ENCODE data around the gene DAPL1.

DNA sequence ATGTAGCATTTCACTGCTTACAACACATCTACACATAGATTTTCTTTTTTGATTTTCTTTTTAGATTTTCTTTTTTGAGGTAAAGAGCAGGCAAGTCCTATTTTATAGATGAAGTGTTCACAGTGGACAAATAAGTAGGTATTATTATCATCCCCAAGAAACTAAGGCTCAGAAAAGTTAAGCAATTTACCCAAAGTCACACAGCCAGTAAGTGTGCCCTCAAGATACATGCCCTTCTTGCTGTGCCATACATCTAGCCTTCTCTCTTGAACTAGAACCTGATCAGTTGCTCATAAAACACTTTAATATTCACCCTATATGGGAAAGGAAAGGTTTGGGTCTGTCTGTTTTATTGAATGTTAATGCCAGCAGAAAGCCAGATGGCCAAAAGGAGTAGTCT lies 50.3 kb downstream of the DAPL1 start:
- TF ChIP-seq EZH2 (IDR thresholded peaks at IDR 0.05; ENCODE audit: low read length, missing control alignments): no peak
- TF ChIP-seq, protein P1, sequence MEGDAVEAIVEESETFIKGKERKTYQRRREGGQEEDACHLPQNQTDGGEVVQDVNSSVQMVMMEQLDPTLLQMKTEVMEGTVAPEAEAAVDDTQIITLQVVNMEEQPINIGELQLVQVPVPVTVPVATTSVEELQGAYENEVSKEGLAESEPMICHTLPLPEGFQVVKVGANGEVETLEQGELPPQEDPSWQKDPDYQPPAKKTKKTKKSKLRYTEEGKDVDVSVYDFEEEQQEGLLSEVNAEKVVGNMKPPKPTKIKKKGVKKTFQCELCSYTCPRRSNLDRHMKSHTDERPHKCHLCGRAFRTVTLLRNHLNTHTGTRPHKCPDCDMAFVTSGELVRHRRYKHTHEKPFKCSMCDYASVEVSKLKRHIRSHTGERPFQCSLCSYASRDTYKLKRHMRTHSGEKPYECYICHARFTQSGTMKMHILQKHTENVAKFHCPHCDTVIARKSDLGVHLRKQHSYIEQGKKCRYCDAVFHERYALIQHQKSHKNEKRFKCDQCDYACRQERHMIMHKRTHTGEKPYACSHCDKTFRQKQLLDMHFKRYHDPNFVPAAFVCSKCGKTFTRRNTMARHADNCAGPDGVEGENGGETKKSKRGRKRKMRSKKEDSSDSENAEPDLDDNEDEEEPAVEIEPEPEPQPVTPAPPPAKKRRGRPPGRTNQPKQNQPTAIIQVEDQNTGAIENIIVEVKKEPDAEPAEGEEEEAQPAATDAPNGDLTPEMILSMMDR (conservative IDR thresholded peaks at IDR 0.05 in 1 of 2, IDR thresholded peaks at IDR 0.05 in 1 of 2; ENCODE audit: low read depth in 1 of 2, low read length in 2 of 2): no peak

Measured in fibroblast of lung (primary cell).